ENCODE measurements around the gene NUDT6. TPM values are rescaled to one million over a fixed set of nuclear protein-coding genes. Genes with fewer than 3 reads are reported as not detected.

The NUDT6 gene
- total RNA-seq, 4 donors from 2014 or later = 3.0 to 6.5 (median 5.6) TPM

- H3K27ac ChIP-seq (replicated peaks in 1 of 4) = no peak overlapping the region
- H3K4me3 ChIP-seq = no peak overlapping the region
- no peaks in the 10 kb centered on the region for H3K36me3 ChIP-seq
- no peak for DNase-seq (ENCODE audit: extremely low spot score)
- TF ChIP-seq POLR2A (IDR thresholded peaks at IDR 0.05; ENCODE audit: low read depth) (no peak), POLR2AphosphoS5 (IDR thresholded peaks at IDR 0.05) (no peak), EP300 (IDR thresholded peaks at IDR 0.05) (no peak), CTCF (IDR thresholded peaks at IDR 0.05) (no peak)
- intact Hi-C loops (cut with DNase I) = no loop called here
- no peaks in the 10 kb centered on the region for H3K9me3 ChIP-seq
- no peaks in the 10 kb centered on the region for H3K27me3 ChIP-seq
- peaks cover 11 to 20% (median 17%) of the 10 kb centered on the region in 4 donors for H3K4me1 ChIP-seq
These were observed 40.8 kb upstream of the NUDT6 start for GRCh38 chr4:122963216-122963615.

GRCh38 chr4:122960611-122961000, 38.2 kb upstream of the NUDT6 start:
- H3K9me3 ChIP-seq = no peaks in the 10 kb centered on the region
- intact Hi-C loops (cut with DNase I) = no loop called here
- no peaks in the 10 kb centered on the region for H3K36me3 ChIP-seq
- no peaks in the 10 kb centered on the region for H3K27me3 ChIP-seq
- no peak for DNase-seq (ENCODE audit: extremely low spot score)
- peaks cover 11 to 20% (median 19%) of the 10 kb centered on the region in 4 donors for H3K4me1 ChIP-seq
- TF ChIP-seq CTCF (IDR thresholded peaks at IDR 0.05) (no peak), EP300 (IDR thresholded peaks at IDR 0.05) (no peak), POLR2AphosphoS5 (IDR thresholded peaks at IDR 0.05) (no peak), POLR2A (IDR thresholded peaks at IDR 0.05; ENCODE audit: low read depth) (no peak)
- WGBS = 26% methylated on average over 2 of the region's 2 CpGs
- H3K27ac ChIP-seq (replicated peaks in 1 of 4) = peak overlapping the region in 2 of 4 donors; percentile 24 to 38
- no peak overlapping the region for H3K4me3 ChIP-seq

- DNase-seq (ENCODE audit: extremely low spot score) = no peak
- Histone ChIP-seq H3K27me3 (no peaks in the 10 kb centered on the region), H3K27ac (replicated peaks in 1 of 4) (peak overlapping the region in 3 of 4 donors; percentile 4 to 38 (median 24)), H3K4me1 (peaks cover 11 to 20% (median 19%) of the 10 kb centered on the region in 4 donors), H3K36me3 (peaks cover 0 to 1% (median 0%) of the 10 kb centered on the region in 4 donors), H3K9me3 (no peaks in the 10 kb centered on the region), H3K4me3 (no peak overlapping the region)
- intact Hi-C loops (cut with DNase I) = no loop called here
- WGBS = 51% methylated on average over 3 of the region's 3 CpGs
- no peak for TF ChIP-seq CTCF (IDR thresholded peaks at IDR 0.05)
- no peak for TF ChIP-seq POLR2A (IDR thresholded peaks at IDR 0.05; ENCODE audit: low read depth)
These were observed 37.7 kb upstream of the NUDT6 start for GRCh38 chr4:122959981-122960610.

- 57% methylated on average over 3 of the region's 3 CpGs for WGBS
- Histone ChIP-seq H3K9me3 (no peaks in the 10 kb centered on the region), H3K36me3 (peaks cover 0 to 8% (median 0%) of the 10 kb centered on the region in 4 donors), H3K4me1 (peaks cover 11 to 20% (median 19%) of the 10 kb centered on the region in 4 donors), H3K4me3 (no peak overlapping the region), H3K27ac (replicated peaks in 1 of 4) (peak overlapping the region in 3 of 4 donors; percentile 4 to 38 (median 24)), H3K27me3 (no peaks in the 10 kb centered on the region)
- TF ChIP-seq POLR2AphosphoS5 (IDR thresholded peaks at IDR 0.05) = no peak
- no peak for TF ChIP-seq POLR2A (IDR thresholded peaks at IDR 0.05; ENCODE audit: low read depth)
- TF ChIP-seq CTCF (IDR thresholded peaks at IDR 0.05) = no peak
- no peak for TF ChIP-seq EP300 (IDR thresholded peaks at IDR 0.05)
- intact Hi-C loops (cut with DNase I) = no loop called here
- no peak for DNase-seq (ENCODE audit: extremely low spot score)
These were observed 37.0 kb upstream of the NUDT6 start for GRCh38 chr4:122959441-122959840.

GRCh38 chr4:122958505-122958904, 36.1 kb upstream of the NUDT6 start:
- Histone ChIP-seq H3K4me1 (peaks cover 11 to 20% (median 19%) of the 10 kb centered on the region in 4 donors), H3K9me3 (no peaks in the 10 kb centered on the region), H3K27ac (replicated peaks in 1 of 4) (no peak overlapping the region), H3K36me3 (peaks cover 0 to 17% (median 5%) of the 10 kb centered on the region in 4 donors), H3K4me3 (no peak overlapping the region), H3K27me3 (no peaks in the 10 kb centered on the region)
- WGBS = 77% methylated on average over 2 of the region's 2 CpGs
- no peak for TF ChIP-seq CTCF (IDR thresholded peaks at IDR 0.05)
- TF ChIP-seq EP300 (IDR thresholded peaks at IDR 0.05) = no peak
- no peak for TF ChIP-seq POLR2A (IDR thresholded peaks at IDR 0.05; ENCODE audit: low read depth)
- TF ChIP-seq POLR2AphosphoS5 (IDR thresholded peaks at IDR 0.05) = no peak
- intact Hi-C loops (cut with DNase I) = no loop called here
- DNase-seq (ENCODE audit: extremely low spot score) = no peak

Measured in esophagus muscularis mucosa (tissue), 4 donors.